ENCODE results near the gene SLC7A5. TPM values are rescaled to one million over a fixed set of nuclear protein-coding genes. Genes with fewer than 3 reads are reported as not detected.

SLC7A5 gene
- polyA plus RNA-seq, 2 of the 4 experiments (the other 2 are of a cell fraction) = 265 to 972 TPM

DNA sequence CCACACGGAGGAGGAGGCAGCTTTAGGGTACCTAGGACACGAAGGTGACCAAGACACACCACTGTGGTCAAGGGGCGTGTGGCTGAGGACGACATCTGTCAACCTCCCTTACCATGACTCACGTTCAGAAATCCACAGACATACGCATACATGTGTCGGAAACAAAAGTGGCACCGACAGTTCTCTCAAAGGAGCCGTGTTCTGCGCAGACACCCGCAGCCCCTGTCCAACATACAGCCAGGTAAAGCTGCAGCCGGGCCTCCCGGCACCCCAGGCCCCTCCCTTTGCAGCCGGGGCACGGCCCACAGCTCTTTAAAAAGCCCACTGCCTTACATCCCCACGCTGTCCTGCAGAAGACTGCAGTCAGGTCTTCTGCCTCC lies 63.1 kb downstream of the SLC7A5 start:
- FAIRE-seq = no peak
- POLR2A ChIA-PET = interaction anchor here (0.9 to 3.0 kb wide), 12 partner anchors 9 to 65 kb away, joined by 3 to 44 read pairs (median 6); partner anchors contain the start of gene SLC7A5

DNA sequence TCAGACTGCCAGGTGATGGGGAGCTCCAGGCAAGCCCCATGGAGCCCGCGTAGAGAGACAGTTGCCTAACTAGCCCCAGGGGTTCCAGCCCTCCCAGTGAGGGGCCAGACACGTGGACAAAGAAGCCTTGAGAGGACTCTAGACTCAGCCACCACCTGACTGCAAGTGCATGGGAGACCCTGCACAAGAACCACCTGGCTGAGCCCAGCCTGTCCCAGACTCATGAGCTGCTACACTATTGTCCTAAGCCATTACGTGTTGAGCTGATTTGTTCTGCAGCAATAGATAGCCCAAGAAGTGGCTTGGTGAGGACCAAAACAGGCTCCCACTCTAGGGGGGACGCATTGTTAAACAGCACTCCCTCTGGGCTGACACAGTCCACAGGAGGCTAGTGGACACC lies 65.9 kb downstream of the SLC7A5 start:
- FAIRE-seq = no peak
- Histone ChIP-seq H3K4me2 (no peak overlapping the region), H3K4me3 (no peak overlapping the region), H3K27ac (peak overlapping the region; percentile 28 to 92; a peak in 4 of 6 replicates), H3K9me3 (0 out of 3 replicates have a peak, but pooled peaks cover 2% of the 10 kb centered on the region), H3K4me1 (peaks cover 29% of the 10 kb centered on the region)
- ChIA-PET POLR2A (interaction anchor here (0.6 kb wide), 1 partner anchor 9 kb away, joined by 3 read pairs; no protein-coding TSS in a partner anchor), CTCF (interaction anchor here (0.6 to 14.7 kb wide), 7 partner anchors 10 to 68 kb away, joined by 3 to 140 read pairs (median 3); no protein-coding TSS in a partner anchor)
- DNase-seq (ENCODE audit: low read depth in 1 of 2, low spot score in 1 of 2) = no peak
- no peak for ATAC-seq
- TF ChIP-seq NPAS2 (CRISPR knock-in tag; IDR thresholded peaks at IDR 0.05; ENCODE audit: borderline replicate concordance) = no peak
- no peak for TF ChIP-seq FOSL2 (IDR thresholded peaks at IDR 0.05)
- TF ChIP-seq FOSL2 (CRISPR knock-in tag; IDR thresholded peaks at IDR 0.05) = no peak
- TF ChIP-seq EP300 (IDR thresholded peaks at IDR 0.05) = no peak
- TF ChIP-seq JUNB (IDR thresholded peaks at IDR 0.05) = no peak
- no peak for TF ChIP-seq CBX2 (IDR thresholded peaks at IDR 0.05; ENCODE audit: borderline replicate concordance, low read depth)
- TF ChIP-seq E2F6 (IDR thresholded peaks at IDR 0.05; ENCODE audit: borderline replicate concordance, low read depth) = no peak
- TF ChIP-seq, protein P1, sequence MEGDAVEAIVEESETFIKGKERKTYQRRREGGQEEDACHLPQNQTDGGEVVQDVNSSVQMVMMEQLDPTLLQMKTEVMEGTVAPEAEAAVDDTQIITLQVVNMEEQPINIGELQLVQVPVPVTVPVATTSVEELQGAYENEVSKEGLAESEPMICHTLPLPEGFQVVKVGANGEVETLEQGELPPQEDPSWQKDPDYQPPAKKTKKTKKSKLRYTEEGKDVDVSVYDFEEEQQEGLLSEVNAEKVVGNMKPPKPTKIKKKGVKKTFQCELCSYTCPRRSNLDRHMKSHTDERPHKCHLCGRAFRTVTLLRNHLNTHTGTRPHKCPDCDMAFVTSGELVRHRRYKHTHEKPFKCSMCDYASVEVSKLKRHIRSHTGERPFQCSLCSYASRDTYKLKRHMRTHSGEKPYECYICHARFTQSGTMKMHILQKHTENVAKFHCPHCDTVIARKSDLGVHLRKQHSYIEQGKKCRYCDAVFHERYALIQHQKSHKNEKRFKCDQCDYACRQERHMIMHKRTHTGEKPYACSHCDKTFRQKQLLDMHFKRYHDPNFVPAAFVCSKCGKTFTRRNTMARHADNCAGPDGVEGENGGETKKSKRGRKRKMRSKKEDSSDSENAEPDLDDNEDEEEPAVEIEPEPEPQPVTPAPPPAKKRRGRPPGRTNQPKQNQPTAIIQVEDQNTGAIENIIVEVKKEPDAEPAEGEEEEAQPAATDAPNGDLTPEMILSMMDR (IDR thresholded peaks at IDR 0.05) = no peak
- TF ChIP-seq GATA3 (IDR thresholded peaks at IDR 0.05; ENCODE audit: borderline replicate concordance) = no peak
- no peak for TF ChIP-seq CHD2 (IDR thresholded peaks at IDR 0.05; ENCODE audit: low read length, partially characterized antibody)
- WGBS (ENCODE audit: missing lambda C conversion rate) = 77% methylated on average over 5 of the region's 5 CpGs

More for the DNA sequence above, 63.1 kb downstream of the SLC7A5 start:
- H3K27ac ChIP-seq = peak overlapping the region; percentile 92 to 97
- WGBS (ENCODE audit: missing lambda C conversion rate) = 22% methylated on average over 15 of the region's 16 CpGs
- CTCF ChIA-PET = interaction anchor here (0.9 to 14.7 kb wide), 12 partner anchors 12 to 102 kb away, joined by 3 to 140 read pairs (median 8); no protein-coding TSS in a partner anchor
- TF ChIP-seq FOSL2 (IDR thresholded peaks at IDR 0.05) (no peak), FOSL2 (CRISPR knock-in tag; IDR thresholded peaks at IDR 0.05) (peak; percentile 39), TFCP2L1 (CRISPR knock-in tag; IDR thresholded peaks at IDR 0.05) (0 out of 2 replicates have a peak, but pooled peaks have one; percentile 40), POLR2AphosphoS2 (conservative IDR thresholded peaks at IDR 0.05; ENCODE audit: low read length) (peak; percentile 50; the same call in 1 of the 2 replicates)
- TF ChIP-seq, protein P2, sequence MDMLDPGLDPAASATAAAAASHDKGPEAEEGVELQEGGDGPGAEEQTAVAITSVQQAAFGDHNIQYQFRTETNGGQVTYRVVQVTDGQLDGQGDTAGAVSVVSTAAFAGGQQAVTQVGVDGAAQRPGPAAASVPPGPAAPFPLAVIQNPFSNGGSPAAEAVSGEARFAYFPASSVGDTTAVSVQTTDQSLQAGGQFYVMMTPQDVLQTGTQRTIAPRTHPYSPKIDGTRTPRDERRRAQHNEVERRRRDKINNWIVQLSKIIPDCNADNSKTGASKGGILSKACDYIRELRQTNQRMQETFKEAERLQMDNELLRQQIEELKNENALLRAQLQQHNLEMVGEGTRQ (IDR thresholded peaks at IDR 0.05) = no peak
- no peaks in the 10 kb centered on the region for H3K9me3 ChIP-seq
- no peak for DNase-seq (ENCODE audit: low read depth in 1 of 2, low spot score in 1 of 2)
- H3K4me3 ChIP-seq = peak overlapping the region; percentile 31
- ATAC-seq = peak; percentile 17 to 20; a peak in 4 of 6 replicates
- H3K4me2 ChIP-seq = peak overlapping the region; percentile 84
- peaks cover 45% of the 10 kb centered on the region for H3K4me1 ChIP-seq

GRCh38 chr16:87802670-87803069 lies 66.6 kb downstream of the SLC7A5 start:
- CTCF ChIA-PET = interaction anchor here (0.7 to 14.7 kb wide), 7 partner anchors 10 to 878 kb away, joined by 3 to 140 read pairs (median 4); no protein-coding TSS in a partner anchor
- WGBS (ENCODE audit: missing lambda C conversion rate) = 95% methylated on average over 8 of the region's 8 CpGs
- Histone ChIP-seq H3K4me3 (no peak overlapping the region), H3K4me1 (peaks cover 27% of the 10 kb centered on the region), H3K4me2 (no peak overlapping the region), H3K9me3 (0 out of 3 replicates have a peak, but pooled peaks cover 2% of the 10 kb centered on the region), H3K27ac (peak overlapping the region in 1 of 2 experiments; percentile 92; a peak in 3 of 6 replicates)
- DNase-seq (ENCODE audit: low read depth in 1 of 2, low spot score in 1 of 2) = no peak
- TF ChIP-seq RAD21 (conservative IDR thresholded peaks at IDR 0.05 in 1 of 2, IDR thresholded peaks at IDR 0.05 in 1 of 2) (no peak), EHMT2 (IDR thresholded peaks at IDR 0.05; ENCODE audit: low read depth) (no peak), POLR2A (IDR thresholded peaks at IDR 0.05; ENCODE audit: low read length) (no peak), ZC3H11A (IDR thresholded peaks at IDR 0.05) (no peak), JUNB (IDR thresholded peaks at IDR 0.05) (no peak), FOSL2 (IDR thresholded peaks at IDR 0.05) (no peak), FOSL2 (CRISPR knock-in tag; IDR thresholded peaks at IDR 0.05) (no peak)
- TF ChIP-seq, protein P3, sequence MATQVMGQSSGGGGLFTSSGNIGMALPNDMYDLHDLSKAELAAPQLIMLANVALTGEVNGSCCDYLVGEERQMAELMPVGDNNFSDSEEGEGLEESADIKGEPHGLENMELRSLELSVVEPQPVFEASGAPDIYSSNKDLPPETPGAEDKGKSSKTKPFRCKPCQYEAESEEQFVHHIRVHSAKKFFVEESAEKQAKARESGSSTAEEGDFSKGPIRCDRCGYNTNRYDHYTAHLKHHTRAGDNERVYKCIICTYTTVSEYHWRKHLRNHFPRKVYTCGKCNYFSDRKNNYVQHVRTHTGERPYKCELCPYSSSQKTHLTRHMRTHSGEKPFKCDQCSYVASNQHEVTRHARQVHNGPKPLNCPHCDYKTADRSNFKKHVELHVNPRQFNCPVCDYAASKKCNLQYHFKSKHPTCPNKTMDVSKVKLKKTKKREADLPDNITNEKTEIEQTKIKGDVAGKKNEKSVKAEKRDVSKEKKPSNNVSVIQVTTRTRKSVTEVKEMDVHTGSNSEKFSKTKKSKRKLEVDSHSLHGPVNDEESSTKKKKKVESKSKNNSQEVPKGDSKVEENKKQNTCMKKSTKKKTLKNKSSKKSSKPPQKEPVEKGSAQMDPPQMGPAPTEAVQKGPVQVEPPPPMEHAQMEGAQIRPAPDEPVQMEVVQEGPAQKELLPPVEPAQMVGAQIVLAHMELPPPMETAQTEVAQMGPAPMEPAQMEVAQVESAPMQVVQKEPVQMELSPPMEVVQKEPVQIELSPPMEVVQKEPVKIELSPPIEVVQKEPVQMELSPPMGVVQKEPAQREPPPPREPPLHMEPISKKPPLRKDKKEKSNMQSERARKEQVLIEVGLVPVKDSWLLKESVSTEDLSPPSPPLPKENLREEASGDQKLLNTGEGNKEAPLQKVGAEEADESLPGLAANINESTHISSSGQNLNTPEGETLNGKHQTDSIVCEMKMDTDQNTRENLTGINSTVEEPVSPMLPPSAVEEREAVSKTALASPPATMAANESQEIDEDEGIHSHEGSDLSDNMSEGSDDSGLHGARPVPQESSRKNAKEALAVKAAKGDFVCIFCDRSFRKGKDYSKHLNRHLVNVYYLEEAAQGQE (IDR thresholded peaks at IDR 0.05) = no peak
- TF ChIP-seq, protein P1 (IDR thresholded peaks at IDR 0.05) = no peak
- POLR2A ChIA-PET = no interaction called here
- ATAC-seq = no peak
- no peak for FAIRE-seq

All from A549 (cell line).